IMR-90 (cell line): ENCODE data around the gene ELL3. TPM values are rescaled to one million over a fixed set of nuclear protein-coding genes. Genes with fewer than 3 reads are reported as not detected.
"Not testable (repeated sequence)": the region's sequence is repeated elsewhere in the genome, so short reads cannot be mapped to it uniquely, and the experiment has no call there.

Source experiments
- ATAC-seq: fragments of 200-7000 bp; cut with Tn5 transposase; 2 replicates; pipeline ENCODE4 v1.9.1; 2020; ENCODE audit warnings: low read depth, mild to moderate bottlenecking, moderate library complexity
- BruUV-seq: library from RNA; stranded (reverse); fragments of 400-500 nt; replicated peaks from 2 replicates; lab custom pipeline; 2021; lab: Mats Ljungman, UMichigan
- CTCF ChIA-PET: fragments of 300-600 bp; formaldehyde crosslinking; extraction: SDS; loops from one replicate; lab custom pipeline; 2021; ENCODE audit warnings: antibody characterized with exemption; lab: Yijun Ruan, JAX
- POLR2A ChIA-PET: fragments of 300-600 bp; sonication (Branson Sonifier 250); formaldehyde crosslinking; loops from one replicate; lab custom pipeline; 2022; ENCODE audit warnings: antibody characterized with exemption; ENCODE audit not compliant: unreplicated experiment; lab: Charles Lee
- DNase-seq: peaks from one replicate; pipeline ENCODE4 v3.0.0; 2013
- H2AFZ ChIP-seq: replicated peaks from 2 replicates; pipeline ENCODE3; 2013; ENCODE audit warnings: low read length, mild to moderate bottlenecking; ENCODE audit not compliant: poor library complexity
- H2AK5ac ChIP-seq: 2 replicates; pipeline ENCODE4 v1.6.1; 2013; ENCODE audit warnings: low read depth, low read length, inconsistent platforms
- H2AK9ac ChIP-seq: replicated peaks from 2 replicates; pipeline ENCODE3; 2013; ENCODE audit warnings: mild to moderate bottlenecking, low read depth, low read length, moderate library complexity; ENCODE audit not compliant: poor library complexity
- H2BK120ac ChIP-seq: 2 replicates; pipeline ENCODE4 v1.6.1; 2013; ENCODE audit warnings: low read depth, low read length, inconsistent platforms
- H2BK15ac ChIP-seq: 3 replicates; pipeline ENCODE4 v1.6.1; 2013; ENCODE audit warnings: low read depth, low read length, inconsistent platforms
- H2BK20ac ChIP-seq: 2 replicates; pipeline ENCODE4 v1.6.1; 2013; ENCODE audit warnings: low read depth, mild to moderate bottlenecking, inconsistent platforms, low read length, moderate library complexity
- H2BK5ac ChIP-seq: 2 replicates; pipeline ENCODE4 v1.6.1; 2013; ENCODE audit warnings: mild to moderate bottlenecking, low read depth, low read length, inconsistent platforms; ENCODE audit not compliant: poor library complexity, severe bottlenecking
- H3K14ac ChIP-seq: replicated peaks from 2 replicates; pipeline ENCODE4 v1.6.1; 2013; ENCODE audit warnings: low read depth, low read length, inconsistent platforms
- H3K18ac ChIP-seq: 2 replicates; pipeline ENCODE4 v1.6.1; 2013; ENCODE audit warnings: low read depth, low read length, control low read depth
- H3K23ac ChIP-seq: 2 replicates; pipeline ENCODE4 v1.6.1; 2013; ENCODE audit warnings: low read depth, low read length, inconsistent platforms
- H3K27ac ChIP-seq: 2 replicates; pipeline ENCODE4 v1.5.1; 2013; ENCODE audit warnings: mild to moderate bottlenecking, control low read depth, low read length; ENCODE audit not compliant: insufficient read depth
- H3K27me3 ChIP-seq: 2 replicates; pipeline ENCODE4 v1.6.1; 2013; ENCODE audit warnings: low read length; ENCODE audit not compliant: control insufficient read depth, insufficient read depth
- H3K36me3 ChIP-seq: 2 replicates; pipeline ENCODE4 v1.6.1; 2013; ENCODE audit warnings: low read length, mixed read lengths; ENCODE audit not compliant: control insufficient read depth, insufficient read depth
- H3K4ac ChIP-seq: 2 replicates; pipeline ENCODE4 v1.6.1; 2013; ENCODE audit warnings: low read depth, low read length, inconsistent platforms
- H3K4me1 ChIP-seq: 2 replicates; pipeline ENCODE4 v1.6.1; 2013; ENCODE audit warnings: low read length, mixed read lengths; ENCODE audit not compliant: control insufficient read depth, insufficient read depth
- H3K4me2 ChIP-seq: 2 replicates; pipeline ENCODE4 v1.6.1; 2013; ENCODE audit warnings: low read depth, mild to moderate bottlenecking, control low read depth, low read length, moderate library complexity
- H3K4me3 ChIP-seq: 2 replicates; pipeline ENCODE4 v1.5.1; 2013; ENCODE audit warnings: low read depth, mild to moderate bottlenecking, control low read depth, low read length, moderate library complexity; ENCODE audit not compliant: insufficient read depth
- H3K56ac ChIP-seq: 2 replicates; pipeline ENCODE4 v1.6.1; 2013; ENCODE audit warnings: low read length, inconsistent platforms; ENCODE audit not compliant: insufficient read depth; ENCODE audit errors: extremely low read depth
- H3K79me1 ChIP-seq, 2 experiments: 2 replicates each; pipeline ENCODE4 v1.6.1; 2013; ENCODE audit warnings: low read length in 2 of 2, inconsistent platforms in 1 of 2, low read depth in 1 of 2
- H3K9ac ChIP-seq: 2 replicates; pipeline ENCODE4 v1.6.1; 2013; ENCODE audit warnings: low read depth, low read length, control low read depth
- H3K9me1 ChIP-seq: 2 replicates; pipeline ENCODE4 v1.6.1; 2013; ENCODE audit warnings: low read length, inconsistent platforms; ENCODE audit not compliant: insufficient read depth
- H3K9me3 ChIP-seq: 2 replicates; pipeline ENCODE4 v1.6.1; 2013; ENCODE audit warnings: low read length; ENCODE audit not compliant: control insufficient read depth, insufficient read depth
- H4K20me1 ChIP-seq: 2 replicates; pipeline ENCODE4 v1.6.1; 2013; ENCODE audit warnings: low read length, inconsistent platforms; ENCODE audit not compliant: insufficient read depth
- H4K5ac ChIP-seq: 2 replicates; pipeline ENCODE4 v1.6.1; 2013; ENCODE audit warnings: mild to moderate bottlenecking, low read depth, low read length, control low read depth
- H4K8ac ChIP-seq, 2 experiments: 2 replicates each; pipeline ENCODE4 v1.6.1; 2013; ENCODE audit warnings: low read depth in 2 of 2, low read length in 2 of 2, control low read depth in 1 of 2, inconsistent platforms in 1 of 2
- H4K91ac ChIP-seq: 2 replicates; pipeline ENCODE4 v1.6.1; 2013; ENCODE audit warnings: low read depth, low read length, inconsistent platforms; ENCODE audit not compliant: insufficient read depth
- WGBS, 2 experiments: methylation state at CpG; one replicate each; pipeline versions ENCODE4 v1.1.5 to v1.1.7; 2013; ENCODE audit warnings: missing lambda C conversion rate in 2 of 2; ENCODE audit not compliant: insufficient read length in 1 of 2; ENCODE audit errors: extremely low coverage in 2 of 2; 5-methylcytosine and 5-hydroxymethylcytosine counted together
- dilution Hi-C: fragments of 300-500 bp; cut with HindIII; formaldehyde crosslinking; loops from one replicate; pipeline ENCODE4 v1.14.3; 2018; ENCODE audit warnings: low sequenced_read_pairs; ENCODE audit not compliant: unreplicated experiment
- in situ Hi-C: fragments of 300-500 bp; cut with MboI; formaldehyde crosslinking; loops from 3 replicates; pipeline ENCODE4 v1.14.3; 2019; ENCODE audit warnings: low sequenced_read_pairs, inconsistent platforms, mixed read lengths
- intact Hi-C: fragments of 100-400 bp; cut with micrococcal nuclease; formaldehyde crosslinking; loops from 2 replicates; pipeline ENCODE4 v1.10.0; 2022
- polyA plus RNA-seq, 3 experiments: library from polyadenylated mRNA; depleted of rRNA; stranded (reverse); fragments of >200 nt; gene quantifications; 2 replicates each; pipeline ENCODE4 v1.2.3, GENCODE V29; 2012; ENCODE audit warnings: low replicate concordance in 1 of 3
- total RNA-seq: library from RNA; depleted of rRNA; stranded (reverse); fragments of >200 nt; gene quantifications from 2 replicates; pipeline ENCODE4 v1.2.3, GENCODE V29; 2012

ELL3 gene
- total and polyA plus RNA-seq, 2 of the 4 experiments (the other 2 are of a cell fraction): 1.2 to 1.6 TPM

DNA sequence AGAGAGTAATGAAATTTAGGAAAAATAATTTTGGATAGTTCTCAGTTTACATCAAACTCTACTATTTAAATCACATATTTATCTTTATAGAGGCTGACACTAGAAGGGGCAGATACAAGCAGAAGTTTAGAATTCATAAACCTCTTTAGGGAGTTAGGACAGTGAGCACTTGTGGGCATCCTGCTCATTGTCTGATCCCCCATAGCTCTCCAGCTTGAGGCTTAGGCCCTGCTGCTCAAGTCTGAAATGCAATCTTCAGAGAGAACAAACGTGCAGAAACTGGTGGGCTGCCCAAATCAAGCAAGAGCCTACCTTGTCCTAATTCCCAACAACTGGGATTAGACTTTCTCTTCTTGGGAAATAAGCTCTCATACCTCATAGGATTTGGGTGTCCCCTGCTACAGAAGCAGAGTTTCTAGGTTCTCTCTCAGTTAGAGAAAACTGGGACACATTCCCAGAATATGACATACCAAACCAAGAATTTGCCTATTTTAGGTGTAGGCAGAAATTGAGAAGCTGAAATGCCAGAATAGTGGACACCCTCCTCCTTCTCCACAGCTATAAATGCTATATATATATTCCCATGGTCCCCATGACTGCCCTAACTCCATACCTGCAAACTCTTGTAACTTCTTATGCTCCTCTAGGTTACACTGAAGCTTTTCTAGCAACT is 48.6 kb downstream of the ELL3 start:
- H2BK120ac ChIP-seq, H3K4me2 ChIP-seq, dilution Hi-C loops, H3K18ac ChIP-seq, H3K27me3 ChIP-seq, H4K5ac ChIP-seq, H3K27ac ChIP-seq, H2BK5ac ChIP-seq, H2AFZ ChIP-seq, intact Hi-C loops, H3K56ac ChIP-seq, H3K4me3 ChIP-seq, POLR2A ChIA-PET, H3K9me1 ChIP-seq, H4K8ac ChIP-seq, H2BK15ac ChIP-seq, H3K9ac ChIP-seq, H4K20me1 ChIP-seq, H3K9me3 ChIP-seq, H4K91ac ChIP-seq, H2AK9ac ChIP-seq, H2BK20ac ChIP-seq, in situ Hi-C loops, H3K23ac ChIP-seq, CTCF ChIA-PET, BruUV-seq, H3K14ac ChIP-seq, H3K36me3 ChIP-seq, H2AK5ac ChIP-seq, H3K4me1 ChIP-seq, H3K79me1 ChIP-seq, H3K4ac ChIP-seq: not testable (repeated sequence)
- ATAC-seq (peak; percentile 90), DNase-seq (peak; percentile 41)
- WGBS, 2 experiments: no CpG with 5 or more reads among the region's 1 CpG

DNA sequence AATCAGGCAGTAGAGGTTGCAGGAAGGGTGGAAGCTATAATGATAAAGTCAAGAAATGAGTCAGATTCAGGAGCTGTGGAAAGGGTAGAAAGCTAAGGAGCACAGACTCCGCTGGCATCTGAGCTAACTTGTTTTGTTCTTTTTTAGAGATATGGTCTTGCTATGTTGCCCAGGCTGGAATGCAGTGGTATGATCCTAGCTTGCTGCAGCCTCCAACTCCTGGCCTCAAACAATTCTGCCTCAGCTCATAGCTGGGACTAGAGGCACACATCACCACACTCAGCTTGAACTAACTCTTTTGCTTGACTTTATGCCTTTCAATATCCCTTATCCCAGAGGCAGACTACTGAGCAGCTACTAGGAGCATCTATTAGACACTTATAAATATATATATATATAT is 50.5 kb downstream of the ELL3 start:
- H3K9me1 ChIP-seq, H3K56ac ChIP-seq, H4K20me1 ChIP-seq, H3K18ac ChIP-seq, intact Hi-C loops, H2AK9ac ChIP-seq, H3K4me2 ChIP-seq, CTCF ChIA-PET, H2AK5ac ChIP-seq, POLR2A ChIA-PET, dilution Hi-C loops, H3K23ac ChIP-seq, BruUV-seq, H3K4me1 ChIP-seq, in situ Hi-C loops, H3K4me3 ChIP-seq, H3K27me3 ChIP-seq, H3K79me1 ChIP-seq, H4K8ac ChIP-seq, ATAC-seq, H2BK20ac ChIP-seq, H4K5ac ChIP-seq, H3K9ac ChIP-seq, H2BK15ac ChIP-seq, H4K91ac ChIP-seq, H3K9me3 ChIP-seq, H2AFZ ChIP-seq, H3K14ac ChIP-seq, H2BK120ac ChIP-seq, H3K4ac ChIP-seq, DNase-seq, H3K27ac ChIP-seq, H3K36me3 ChIP-seq, H2BK5ac ChIP-seq: not testable (repeated sequence)
- WGBS, 2 experiments: no CpG with 5 or more reads among the region's 1 CpG
